OCI-LY7 (cell line): ENCODE measurements around the gene UGT1A6. TPM values are rescaled to one million over a fixed set of nuclear protein-coding genes. Genes with fewer than 3 reads are reported as not detected.

Experiments used
- BruUV-seq: library from RNA; stranded (reverse); fragments of 400-500 nt; replicated peaks from 2 replicates; lab custom pipeline; 2021; lab: Mats Ljungman, UMichigan
- CTCF ChIA-PET: fragments of 300-600 bp; sonication (Branson Sonifier 250); formaldehyde crosslinking; loops from one replicate; lab custom pipeline; 2022; ENCODE audit warnings: antibody characterized with exemption; ENCODE audit not compliant: unreplicated experiment; lab: Charles Lee
- POLR2A ChIA-PET: fragments of 300-600 bp; sonication (Branson Sonifier 250); formaldehyde crosslinking; loops from one replicate; lab custom pipeline; 2022; ENCODE audit warnings: antibody characterized with exemption; lab: Charles Lee
- DNase-seq: peaks from one replicate; pipeline ENCODE4 v3.0.0-alpha.2; 2015; ENCODE audit warnings: low spot score
- H2AFZ ChIP-seq: fragments of 200-600 bp; sonication (generic), shearing (Covaris generic); 2 replicates; pipeline ENCODE4 v1.6.1; 2014; ENCODE audit warnings: mild to moderate bottlenecking, antibody characterized with exemption, low read length, moderate library complexity
- H3K27ac ChIP-seq: fragments of 200-600 bp; sonication (generic); 2 replicates; pipeline ENCODE4 v1.5.1; 2014; ENCODE audit warnings: mixed run types, low read depth, mild to moderate bottlenecking, moderate library complexity, low read length, inconsistent platforms; ENCODE audit not compliant: poor library complexity, severe bottlenecking
- H3K36me3 ChIP-seq: fragments of 200-600 bp; sonication (generic); 2 replicates; pipeline ENCODE4 v1.6.1; 2014; ENCODE audit warnings: mild to moderate bottlenecking, antibody characterized with exemption, low read length, moderate library complexity, mixed read lengths; ENCODE audit not compliant: insufficient read depth
- H3K4me1 ChIP-seq: fragments of 200-600 bp; sonication (generic); 2 replicates; pipeline ENCODE4 v1.5.1; 2014; ENCODE audit warnings: mild to moderate bottlenecking, low read length; ENCODE audit not compliant: insufficient read depth, poor library complexity, severe bottlenecking
- H3K4me2 ChIP-seq: fragments of 200-600 bp; sonication (generic); 2 replicates; pipeline ENCODE4 v1.6.1; 2014; ENCODE audit warnings: mild to moderate bottlenecking, low read length
- H3K4me3 ChIP-seq: fragments of 200-600 bp; sonication (generic); 2 replicates; pipeline ENCODE4 v1.5.1; 2014; ENCODE audit warnings: mild to moderate bottlenecking, low read depth, low read length; ENCODE audit not compliant: poor library complexity, severe bottlenecking
- H3K79me2 ChIP-seq: fragments of 200-600 bp; sonication (generic); 2 replicates; pipeline ENCODE4 v1.6.1; 2016; ENCODE audit warnings: low read depth, mild to moderate bottlenecking, low read length, moderate library complexity, mixed read lengths; ENCODE audit not compliant: insufficient read depth
- H3K9me2 ChIP-seq: fragments of 200-600 bp; sonication (generic); 2 replicates; pipeline ENCODE4 v1.6.1; 2016; ENCODE audit warnings: mild to moderate bottlenecking, low read length, mixed read lengths; ENCODE audit not compliant: insufficient read depth
- H3K9me3 ChIP-seq: fragments of 200-600 bp; sonication (generic); 2 replicates; pipeline ENCODE4 v1.6.1; 2014; ENCODE audit warnings: mild to moderate bottlenecking, mixed run types, low read length, mixed read lengths
- H4K20me1 ChIP-seq: fragments of 200-600 bp; sonication (generic); 2 replicates; pipeline ENCODE4 v1.6.1; 2014; ENCODE audit warnings: mild to moderate bottlenecking, antibody characterized with exemption, low read length, moderate library complexity, mixed read lengths; ENCODE audit not compliant: insufficient read depth
- CTCF ChIP-seq: fragments of 200-600 bp; sonication (generic); conservative IDR thresholded peaks from 2 replicates; pipeline ENCODE4 v1.5.1; 2014; ENCODE audit warnings: mild to moderate bottlenecking, antibody characterized with exemption, low read length, moderate library complexity, mixed read lengths
- EZH2phosphoT487 ChIP-seq: fragments of 200-600 bp; sonication (generic); IDR thresholded peaks from 2 replicates; pipeline ENCODE4 v1.6.1; 2018; ENCODE audit warnings: low read depth, borderline replicate concordance, mild to moderate bottlenecking, mixed run types, antibody characterized with exemption, low read length, moderate library complexity, mixed read lengths
- intact Hi-C: fragments of 100-400 bp; cut with micrococcal nuclease; formaldehyde crosslinking; loops from one replicate; pipeline ENCODE4 v1.10.0; 2022; ENCODE audit not compliant: unreplicated experiment
- total RNA-seq, 2 experiments: library from RNA; depleted of rRNA in 1 of 2; stranded (reverse); fragments of >200 nt in 1 of 2; shearing (Covaris generic) in 1 of 2; gene quantifications; 2 replicates each; pipeline ENCODE4 v1.2.3, GENCODE V29; 2014 to 2022

The UGT1A6 gene
- total RNA-seq, 2 experiments from 2014 or later: not detected

- Histone ChIP-seq H3K9me3 (no peaks in the 10 kb centered on the region), H3K79me2 (no peaks in the 10 kb centered on the region), H3K4me2 (no peak overlapping the region), H3K4me3 (no peak overlapping the region), H4K20me1 (no peaks in the 10 kb centered on the region), H3K36me3 (no peaks in the 10 kb centered on the region), H3K27ac (no peak overlapping the region), H3K4me1 (peaks cover 11% of the 10 kb centered on the region), H3K9me2 (no peaks in the 10 kb centered on the region), H2AFZ (no peak overlapping the region)
- POLR2A ChIA-PET: no interaction called here
- intact Hi-C loops: no loop called here
- DNase-seq: no peak
- CTCF ChIA-PET: no interaction called here
- BruUV-seq: no TSS peak
- no peak for TF ChIP-seq CTCF
- no peak for TF ChIP-seq EZH2phosphoT487
These were observed 110.7 kb downstream of the UGT1A6 start for GRCh38 chr2:233803292-233803911.

GRCh38 chr2:233803994-233804393 is 111.3 kb downstream of the UGT1A6 start:
- TF ChIP-seq CTCF (no peak), EZH2phosphoT487 (no peak)
- POLR2A ChIA-PET: no interaction called here
- no peaks in the 10 kb centered on the region for H3K9me3 ChIP-seq
- no peaks in the 10 kb centered on the region for H3K79me2 ChIP-seq
- no TSS peak for BruUV-seq
- no peaks in the 10 kb centered on the region for H3K9me2 ChIP-seq
- CTCF ChIA-PET: no interaction called here
- no peak overlapping the region for H3K27ac ChIP-seq
- no peaks in the 10 kb centered on the region for H4K20me1 ChIP-seq
- peaks cover 11% of the 10 kb centered on the region for H3K4me1 ChIP-seq
- H3K4me2 ChIP-seq: no peak overlapping the region
- no peak overlapping the region for H2AFZ ChIP-seq
- H3K4me3 ChIP-seq: no peak overlapping the region
- DNase-seq: no peak
- intact Hi-C loops: no loop called here
- H3K36me3 ChIP-seq: no peaks in the 10 kb centered on the region

GRCh38 chr2:233807215-233807865 is 114.7 kb downstream of the UGT1A6 start:
- Histone ChIP-seq H3K9me2 (no peaks in the 10 kb centered on the region), H3K79me2 (no peaks in the 10 kb centered on the region), H2AFZ (no peak overlapping the region), H3K4me2 (no peak overlapping the region), H3K27ac (no peak overlapping the region), H3K4me1 (no peaks in the 10 kb centered on the region), H3K4me3 (no peak overlapping the region), H3K9me3 (no peaks in the 10 kb centered on the region), H3K36me3 (no peaks in the 10 kb centered on the region), H4K20me1 (no peaks in the 10 kb centered on the region)
- peak; percentile 46 for TF ChIP-seq CTCF
- TF ChIP-seq EZH2phosphoT487: no peak
- intact Hi-C loops: no loop called here
- DNase-seq: no peak
- BruUV-seq: no TSS peak
- POLR2A ChIA-PET: interaction anchor here (0.5 kb wide), 1 partner anchor 37 kb away, joined by 3 read pairs; no protein-coding TSS in a partner anchor
- CTCF ChIA-PET: no interaction called here
